Tibial artery (tissue), 4 donors: ENCODE measurements around the gene ADD2.

ENCODE experiments used
- DNase-seq, 2 donors: peaks; one replicate each; pipeline ENCODE4 v3.0.0-alpha.2; 2019
- H3K27ac ChIP-seq, 2 donors: fragments of 200-600 bp; sonication (generic) in 1 of 2; 1 replicate in 1 of 2; 2 replicates in 1 of 2; pipeline ENCODE4 v1.5.1; 2018 to 2019; ENCODE audit warnings: mild to moderate bottlenecking in 1 of 2
- H3K27me3 ChIP-seq, 2 donors: fragments of 200-600 bp; sonication (generic) in 1 of 2; one replicate each; pipeline versions ENCODE4 v1.5.1 to v1.6.0; 2016 to 2019
- H3K36me3 ChIP-seq, 3 donors: fragments of 200-600 bp; sonication (generic) in 2 of 3; one replicate each; pipeline ENCODE4 v1.5.1; 2016 to 2019; ENCODE audit warnings: mild to moderate bottlenecking in 2 of 3
- H3K4me1 ChIP-seq, 4 donors: fragments of 200-600 bp; sonication (generic) in 2 of 4; 1 replicate in 3 of 4; 2 replicates in 1 of 4; pipeline ENCODE4 v1.5.1; 2016 to 2019
- H3K4me3 ChIP-seq, 2 donors: fragments of 200-600 bp; sonication (generic) in 1 of 2; 1 replicate in 1 of 2; 2 replicates in 1 of 2; pipeline ENCODE4 v1.5.1; 2018 to 2019; ENCODE audit warnings: mild to moderate bottlenecking in 2 of 2
- H3K9me3 ChIP-seq, 3 donors: fragments of 200-600 bp; sonication (generic) in 1 of 3; one replicate each; pipeline ENCODE4 v1.5.1; 2016 to 2019
- CTCF ChIP-seq, 2 experiments: fragments of 200-600 bp in 1 of 2; fragments of 450-650 bp in 1 of 2; IDR thresholded peaks; one replicate each; pipeline ENCODE4 v1.5.1; 2017 to 2019; ENCODE audit warnings: antibody characterized with exemption in 2 of 2, mild to moderate bottlenecking in 1 of 2, moderate library complexity in 1 of 2
- intact Hi-C: fragments of 100-400 bp; cut with DNase I; formaldehyde crosslinking; loops from one replicate; pipeline ENCODE4 v1.15.0; 2023; ENCODE audit warnings: low total_unique reads

The ADD2 gene

GRCh38 chr2:70767699-70768589 is at the start of gene ADD2:
Gene ADD2, minus strand, starts transcription at chr2:70768200. Its CDS starts 61,792 bp downstream, at chr2:70706408.
- no peak for TF ChIP-seq CTCF (IDR thresholded peaks at IDR 0.05)
- Histone ChIP-seq H3K9me3 (no peaks in the 10 kb centered on the region), H3K36me3 (no peaks in the 10 kb centered on the region), H3K27ac (no peak within 1 kb of the TSS), H3K4me3 (peak within 1 kb of the TSS; percentile 30 to 42), H3K4me1 (peaks cover 0 to 18% (median 14%) of the 10 kb centered on the region in 4 donors), H3K27me3 (peaks cover 0 to 53% of the 10 kb centered on the region in 2 donors)
- intact Hi-C loops: no loop called here
- no peak for DNase-seq

GRCh38 chr2:70817284-70817954 is 49.4 kb upstream of the ADD2 start:
- intact Hi-C loops: no loop called here
- H3K36me3 ChIP-seq: no peaks in the 10 kb centered on the region
- peaks cover 0 to 35% of the 10 kb centered on the region in 2 donors for H3K27me3 ChIP-seq
- no peak for DNase-seq
- H3K27ac ChIP-seq: no peak overlapping the region
- no peaks in the 10 kb centered on the region for H3K9me3 ChIP-seq
- no peaks in the 10 kb centered on the region for H3K4me1 ChIP-seq
- H3K4me3 ChIP-seq: no peak overlapping the region
- no peak for TF ChIP-seq CTCF (IDR thresholded peaks at IDR 0.05)

GRCh38 chr2:70816726-70817125 is 48.7 kb upstream of the ADD2 start:
- DNase-seq: no peak

GRCh38 chr2:70808983-70809958 is 41.3 kb upstream of the ADD2 start:
- H3K27ac ChIP-seq: no peak overlapping the region
- no peaks in the 10 kb centered on the region for H3K36me3 ChIP-seq
- H3K27me3 ChIP-seq: no peaks in the 10 kb centered on the region
- intact Hi-C loops: no loop called here
- no peak for DNase-seq
- peaks cover 0 to 4% (median 0%) of the 10 kb centered on the region in 3 donors for H3K9me3 ChIP-seq
- H3K4me3 ChIP-seq: no peak overlapping the region
- no peak for TF ChIP-seq CTCF (IDR thresholded peaks at IDR 0.05)
- H3K4me1 ChIP-seq: no peaks in the 10 kb centered on the region

More at GRCh38 chr2:70816726-70817125, 48.7 kb upstream of the ADD2 start:
- TF ChIP-seq CTCF (IDR thresholded peaks at IDR 0.05): no peak
- no peaks in the 10 kb centered on the region for H3K9me3 ChIP-seq
- intact Hi-C loops: no loop called here
- H3K4me1 ChIP-seq: no peaks in the 10 kb centered on the region
- no peak overlapping the region for H3K4me3 ChIP-seq
- H3K27me3 ChIP-seq: peaks cover 0 to 35% of the 10 kb centered on the region in 2 donors
- H3K27ac ChIP-seq: no peak overlapping the region
- no peaks in the 10 kb centered on the region for H3K36me3 ChIP-seq

GRCh38 chr2:70807828-70808118 is 39.8 kb upstream of the ADD2 start:
- intact Hi-C loops: no loop called here
- Histone ChIP-seq H3K4me1 (no peaks in the 10 kb centered on the region), H3K4me3 (no peak overlapping the region), H3K27me3 (no peaks in the 10 kb centered on the region), H3K27ac (no peak overlapping the region), H3K9me3 (peaks cover 0 to 4% (median 0%) of the 10 kb centered on the region in 3 donors), H3K36me3 (no peaks in the 10 kb centered on the region)
- TF ChIP-seq CTCF (IDR thresholded peaks at IDR 0.05): no peak
- DNase-seq: no peak
